GM12891 (cell line): Measurements from ENCODE around the gene UPP2.

Experiments
- DNase-seq: peaks from one replicate; pipeline ENCODE4 v3.0.0; 2011; ENCODE audit warnings: low spot score; ENCODE audit not compliant: insufficient read length
- FAIRE-seq: peaks from 2 replicates; lab custom pipeline; 2011; peaks lifted over from hg19 to GRCh38; lab: Jason Lieb, UNC
- PAX5 ChIP-seq: IDR thresholded peaks from 2 replicates; pipeline ENCODE4 v1.6.1; 2011; ENCODE audit warnings: low read length, moderate library complexity, mild to moderate bottlenecking; ENCODE audit not compliant: insufficient read depth, severe bottlenecking
- POLR2A ChIP-seq: IDR thresholded peaks from 2 replicates; pipeline ENCODE4 v1.6.1; 2011; ENCODE audit warnings: low read depth, low read length, control low read depth
- POLR2AphosphoS5 ChIP-seq: IDR thresholded peaks from 2 replicates; pipeline ENCODE4 v1.6.1; 2011; ENCODE audit warnings: low read depth, low read length, control low read depth
- POU2F2 ChIP-seq: IDR thresholded peaks from 2 replicates; pipeline ENCODE4 v1.6.1; 2011; ENCODE audit warnings: low read depth, mild to moderate bottlenecking, control low read depth, low read length, moderate library complexity
- SPI1 ChIP-seq: IDR thresholded peaks from 2 replicates; pipeline ENCODE4 v1.6.1; 2011; ENCODE audit warnings: low read depth, low read length, control low read depth
- TAF1 ChIP-seq: IDR thresholded peaks from 2 replicates; pipeline ENCODE4 v1.6.1; 2011; ENCODE audit warnings: low read depth, low read length, control low read depth

Gene UPP2

GRCh38 chr2:158088093-158088492, 13.6 kb upstream of the UPP2 start:
- FAIRE-seq (no peak), DNase-seq (no peak)
- TF ChIP-seq SPI1 (no peak), POLR2A (no peak), PAX5 (no peak), TAF1 (no peak), POLR2AphosphoS5 (no peak), POU2F2 (no peak)

- DNase-seq (no peak), FAIRE-seq (no peak)
- TF ChIP-seq SPI1 (no peak), PAX5 (no peak)
Measured at GRCh38 chr2:158089322-158089721, 12.4 kb upstream of the UPP2 start.

DNA sequence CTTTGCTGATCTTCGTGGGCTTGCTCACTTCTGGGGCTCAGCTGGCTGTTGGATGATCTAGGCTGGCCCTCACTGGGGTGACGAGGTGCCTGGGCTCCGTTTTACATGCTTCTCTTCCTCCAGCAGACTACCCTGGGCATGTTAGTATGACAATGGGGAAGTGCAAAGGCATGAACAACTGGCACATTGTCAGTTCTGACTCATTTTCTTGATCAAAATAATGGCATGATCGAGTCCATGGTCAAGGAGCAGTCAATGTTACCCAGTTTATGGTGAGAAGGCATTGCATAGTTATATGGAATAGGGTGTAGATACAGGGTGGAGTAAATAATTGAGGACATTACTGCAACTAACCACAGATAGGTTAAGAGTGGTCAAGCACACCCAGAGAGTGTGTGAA, 10.0 kb upstream of the UPP2 start:
- TF ChIP-seq POU2F2: no peak
- no peak for TF ChIP-seq PAX5
- TF ChIP-seq TAF1: no peak
- no peak for TF ChIP-seq POLR2A
- no peak for TF ChIP-seq SPI1
- TF ChIP-seq POLR2AphosphoS5: no peak
- FAIRE-seq (no peak), DNase-seq (no peak)

DNA sequence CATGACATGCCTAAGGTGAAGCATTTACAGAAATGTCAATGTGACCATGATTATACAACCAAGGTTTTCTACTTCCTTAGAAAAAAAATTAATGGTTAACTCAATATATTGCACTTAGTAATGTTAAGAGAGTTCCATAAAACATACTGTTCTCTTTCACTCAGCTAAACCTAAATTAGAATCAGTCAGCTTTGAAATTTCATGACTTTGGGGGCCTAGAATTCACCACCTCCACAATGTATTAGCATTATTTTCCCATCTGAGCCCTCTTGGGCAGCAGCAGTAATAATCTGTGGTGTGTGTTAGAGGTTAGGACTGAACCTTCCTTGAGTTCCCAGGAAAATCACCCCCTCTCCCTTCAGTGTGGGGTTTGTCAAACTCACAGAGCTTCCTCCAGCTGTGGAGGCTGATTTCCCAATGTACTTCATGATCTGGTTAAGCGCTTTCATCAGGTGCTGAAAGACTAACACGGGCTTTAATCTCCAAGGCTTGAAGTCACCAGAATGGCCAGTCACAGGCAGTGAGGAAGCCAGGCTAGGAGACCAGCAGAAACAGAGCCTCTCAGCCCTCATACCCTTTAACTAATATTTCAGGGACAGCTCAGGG, 7.1 kb upstream of the UPP2 start:
- TF ChIP-seq TAF1 (no peak), POU2F2 (no peak)
- DNase-seq: no peak
- FAIRE-seq: no peak

DNA sequence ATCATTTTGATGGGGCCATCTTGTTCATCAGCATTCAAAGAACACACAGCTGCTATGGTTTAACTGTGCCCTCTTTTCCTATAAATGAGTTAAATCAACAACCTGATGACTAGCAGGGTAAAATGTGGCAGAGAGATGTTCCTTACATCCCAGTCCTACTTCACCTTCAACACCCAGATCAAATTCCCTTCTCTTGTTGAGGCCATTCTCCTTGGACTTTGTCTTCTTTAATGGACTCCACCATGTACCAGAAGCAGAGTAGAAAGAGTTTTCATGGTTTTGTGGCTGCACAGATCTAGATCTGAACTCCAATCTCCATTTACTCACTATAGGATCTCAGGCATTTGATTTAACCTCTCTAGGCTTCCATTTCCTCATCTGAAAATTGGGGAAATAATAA, 6.4 kb upstream of the UPP2 start:
- FAIRE-seq: no peak
- TF ChIP-seq SPI1 (no peak), PAX5 (no peak), POLR2A (no peak), POLR2AphosphoS5 (no peak), POU2F2 (no peak), TAF1 (no peak)
- no peak for DNase-seq

DNA sequence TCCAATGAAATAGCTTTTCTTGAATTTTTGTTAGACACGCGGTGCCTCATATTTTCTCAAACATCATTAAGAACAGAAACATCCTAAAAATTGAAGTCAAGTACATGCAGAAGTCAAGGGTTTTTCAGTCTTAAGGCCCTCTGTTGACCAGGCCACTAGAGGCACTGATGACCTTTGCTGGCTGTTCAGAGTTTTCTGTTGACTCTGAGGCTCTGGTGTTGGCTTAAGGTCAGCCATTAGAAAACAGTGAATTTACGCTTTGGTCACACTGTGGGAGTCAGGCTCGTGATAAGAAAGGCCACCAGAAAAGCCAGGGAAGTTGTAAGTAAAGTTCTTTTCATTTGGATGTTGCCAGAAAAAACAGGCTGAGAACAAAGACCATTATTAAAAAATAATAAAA, 5.8 kb upstream of the UPP2 start:
- FAIRE-seq (no peak), DNase-seq (no peak)
- TF ChIP-seq PAX5 (no peak), POLR2AphosphoS5 (no peak), POLR2A (no peak), POU2F2 (no peak), TAF1 (no peak), SPI1 (no peak)

- DNase-seq (no peak), FAIRE-seq (no peak)
- TF ChIP-seq TAF1 (no peak), POLR2A (no peak), PAX5 (no peak), POU2F2 (no peak)
Measured at GRCh38 chr2:158097481-158097880, 4.2 kb upstream of the UPP2 start.

- TF ChIP-seq TAF1 (no peak), POU2F2 (no peak), PAX5 (no peak), POLR2A (no peak), SPI1 (no peak), POLR2AphosphoS5 (no peak)
- FAIRE-seq (no peak), DNase-seq (no peak)
Measured at GRCh38 chr2:158098178-158098577, 3.5 kb upstream of the UPP2 start.

GRCh38 chr2:158099716-158100115, 2.0 kb upstream of the UPP2 start:
- FAIRE-seq: no peak
- TF ChIP-seq TAF1 (no peak), POLR2AphosphoS5 (no peak), POU2F2 (no peak), PAX5 (no peak), POLR2A (no peak), SPI1 (no peak)
- DNase-seq: no peak

DNA sequence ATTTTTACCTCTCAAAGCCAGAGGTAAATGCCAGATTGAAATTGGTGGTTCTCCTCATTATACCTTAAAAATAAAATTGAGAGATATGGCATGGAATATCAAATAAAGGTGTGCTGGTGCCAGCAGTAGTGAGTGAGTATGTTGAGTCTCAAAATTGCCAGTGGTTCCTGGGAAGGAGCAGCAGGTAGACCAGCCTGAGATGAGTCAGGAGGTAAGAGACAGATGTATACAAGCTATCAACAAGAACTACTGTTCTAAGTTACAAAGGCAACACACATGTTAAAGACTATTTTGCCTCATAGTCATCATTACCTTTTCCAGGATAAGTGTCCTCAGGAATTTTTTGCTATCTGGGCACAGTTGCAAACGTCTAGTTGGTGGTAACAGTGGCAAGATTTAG, 1.3 kb upstream of the UPP2 start:
- FAIRE-seq: no peak
- DNase-seq: no peak
- TF ChIP-seq POU2F2 (no peak), POLR2AphosphoS5 (no peak), PAX5 (no peak), SPI1 (no peak), POLR2A (no peak), TAF1 (no peak)

DNA sequence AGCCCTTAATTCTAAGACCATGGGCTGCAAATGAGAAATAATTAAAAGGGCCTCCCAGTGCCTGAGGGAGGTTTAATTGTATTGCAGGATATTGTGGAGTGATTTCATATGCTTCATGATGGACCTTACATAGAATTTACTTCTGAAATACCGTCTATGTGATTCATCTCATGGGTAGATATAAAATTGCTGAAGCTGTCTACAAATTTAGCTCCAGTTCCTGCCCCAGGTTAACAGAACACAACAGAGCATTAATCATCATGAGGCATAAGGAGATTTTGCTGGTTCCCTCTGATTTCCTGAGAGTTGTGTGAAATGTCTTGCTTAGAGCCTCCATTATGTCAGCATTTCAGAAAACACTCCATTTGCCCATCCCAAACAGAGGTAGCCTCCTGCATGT, 770 bp downstream of the UPP2 start:
- no peak for FAIRE-seq
- TF ChIP-seq PAX5 (no peak), POLR2A (no peak), SPI1 (no peak), POLR2AphosphoS5 (no peak), TAF1 (no peak), POU2F2 (no peak)
- DNase-seq: no peak
